ENCODE results near the gene GIMAP2. TPM values are rescaled to one million over a fixed set of nuclear protein-coding genes. Genes with fewer than 3 reads are reported as not detected.

The GIMAP2 gene
- total RNA-seq, 2 donors from 2014 or later, result 6.6 to 16.1 TPM

GRCh38 chr7:150648353-150649079 is 37.0 kb upstream of the GIMAP2 start:
- 55% methylated on average over 3 of the region's 3 CpGs for WGBS
- TF ChIP-seq POLR2AphosphoS5 (IDR thresholded peaks at IDR 0.05) (no peak), POLR2A (IDR thresholded peaks at IDR 0.05) (no peak)
- TF ChIP-seq, protein P1, sequence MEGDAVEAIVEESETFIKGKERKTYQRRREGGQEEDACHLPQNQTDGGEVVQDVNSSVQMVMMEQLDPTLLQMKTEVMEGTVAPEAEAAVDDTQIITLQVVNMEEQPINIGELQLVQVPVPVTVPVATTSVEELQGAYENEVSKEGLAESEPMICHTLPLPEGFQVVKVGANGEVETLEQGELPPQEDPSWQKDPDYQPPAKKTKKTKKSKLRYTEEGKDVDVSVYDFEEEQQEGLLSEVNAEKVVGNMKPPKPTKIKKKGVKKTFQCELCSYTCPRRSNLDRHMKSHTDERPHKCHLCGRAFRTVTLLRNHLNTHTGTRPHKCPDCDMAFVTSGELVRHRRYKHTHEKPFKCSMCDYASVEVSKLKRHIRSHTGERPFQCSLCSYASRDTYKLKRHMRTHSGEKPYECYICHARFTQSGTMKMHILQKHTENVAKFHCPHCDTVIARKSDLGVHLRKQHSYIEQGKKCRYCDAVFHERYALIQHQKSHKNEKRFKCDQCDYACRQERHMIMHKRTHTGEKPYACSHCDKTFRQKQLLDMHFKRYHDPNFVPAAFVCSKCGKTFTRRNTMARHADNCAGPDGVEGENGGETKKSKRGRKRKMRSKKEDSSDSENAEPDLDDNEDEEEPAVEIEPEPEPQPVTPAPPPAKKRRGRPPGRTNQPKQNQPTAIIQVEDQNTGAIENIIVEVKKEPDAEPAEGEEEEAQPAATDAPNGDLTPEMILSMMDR (IDR thresholded peaks at IDR 0.05), result no peak

DNA sequence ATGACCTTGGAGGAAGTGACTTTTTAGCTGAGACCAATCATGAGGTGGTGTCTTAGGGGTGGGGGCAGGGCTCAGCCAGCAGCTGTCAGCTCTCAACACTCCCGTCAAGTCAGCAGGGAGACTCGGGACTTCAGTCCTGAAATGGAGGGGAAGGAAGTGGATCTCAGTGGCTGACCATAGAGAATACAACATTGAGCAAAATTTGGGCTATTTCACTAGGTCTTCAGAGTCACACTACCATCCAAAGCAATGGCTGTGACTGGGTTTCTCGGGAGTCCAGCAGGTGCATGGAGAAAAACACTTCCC is 36.5 kb upstream of the GIMAP2 start:
- Histone ChIP-seq H3K36me3 (no peaks in the 10 kb centered on the region), H3K4me1 (replicated peaks) (no peaks in the 10 kb centered on the region), H3K27me3 (replicated peaks; ENCODE audit: insufficient read depth) (no peaks in the 10 kb centered on the region), H3K27ac (no peak overlapping the region), H3K4me3 (no peak overlapping the region), H3K9me3 (no peaks in the 10 kb centered on the region)
- TF ChIP-seq POLR2AphosphoS5 (IDR thresholded peaks at IDR 0.05) (no peak), POLR2A (IDR thresholded peaks at IDR 0.05) (no peak)
- TF ChIP-seq, protein P1 (IDR thresholded peaks at IDR 0.05), result no peak
- no peak for DNase-seq (ENCODE audit: low spot score)
- WGBS, result 61% methylated on average over 3 of the region's 3 CpGs
- intact Hi-C loops (cut with DNase I), result no loop called here

More at GRCh38 chr7:150648353-150649079, 37.0 kb upstream of the GIMAP2 start:
- Histone ChIP-seq H3K27ac (no peak overlapping the region), H3K27me3 (replicated peaks; ENCODE audit: insufficient read depth) (no peaks in the 10 kb centered on the region), H3K4me3 (no peak overlapping the region), H3K36me3 (no peaks in the 10 kb centered on the region), H3K4me1 (replicated peaks) (no peaks in the 10 kb centered on the region), H3K9me3 (no peaks in the 10 kb centered on the region)
- intact Hi-C loops (cut with DNase I), result no loop called here
- DNase-seq (ENCODE audit: low spot score), result no peak

GRCh38 chr7:150654692-150655091 is 30.8 kb upstream of the GIMAP2 start:
- DNase-seq (ENCODE audit: low spot score), result no peak
- no peaks in the 10 kb centered on the region for H3K4me1 ChIP-seq (replicated peaks)
- WGBS, result 74% methylated on average over 2 of the region's 2 CpGs
- H3K36me3 ChIP-seq, result no peaks in the 10 kb centered on the region
- H3K27me3 ChIP-seq (replicated peaks; ENCODE audit: insufficient read depth), result no peaks in the 10 kb centered on the region
- H3K4me3 ChIP-seq, result no peak overlapping the region
- TF ChIP-seq, protein P1 (IDR thresholded peaks at IDR 0.05), result no peak
- TF ChIP-seq POLR2AphosphoS5 (IDR thresholded peaks at IDR 0.05) (no peak), POLR2A (IDR thresholded peaks at IDR 0.05) (no peak)
- no peaks in the 10 kb centered on the region for H3K9me3 ChIP-seq
- H3K27ac ChIP-seq, result no peak overlapping the region
- intact Hi-C loops (cut with DNase I), result no loop called here

DNA sequence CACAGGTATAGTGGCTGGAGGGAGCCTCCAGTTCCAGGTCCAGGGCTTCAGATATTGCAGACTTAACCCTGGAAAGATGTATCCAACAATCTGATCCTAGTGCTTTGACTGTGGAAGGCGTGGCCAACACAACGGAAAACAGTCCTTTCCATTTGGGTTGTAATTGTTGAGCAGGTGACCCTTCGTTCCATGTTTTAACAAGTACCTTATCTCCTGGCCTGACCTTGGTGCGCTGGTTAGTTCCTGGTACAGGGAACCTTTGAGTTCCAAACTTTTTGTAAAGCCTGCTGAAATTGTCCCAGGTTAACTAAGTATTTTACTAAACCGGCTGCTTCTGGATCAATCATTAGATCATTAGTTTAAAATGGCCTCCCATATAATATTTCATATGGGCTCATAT is 29.5 kb upstream of the GIMAP2 start:
- no peaks in the 10 kb centered on the region for H3K36me3 ChIP-seq
- no peaks in the 10 kb centered on the region for H3K4me1 ChIP-seq (replicated peaks)
- no peak overlapping the region for H3K4me3 ChIP-seq
- no peaks in the 10 kb centered on the region for H3K9me3 ChIP-seq
- TF ChIP-seq POLR2A (IDR thresholded peaks at IDR 0.05) (no peak), POLR2AphosphoS5 (IDR thresholded peaks at IDR 0.05) (no peak)
- TF ChIP-seq, protein P1 (IDR thresholded peaks at IDR 0.05), result no peak
- intact Hi-C loops (cut with DNase I), result no loop called here
- H3K27me3 ChIP-seq (replicated peaks; ENCODE audit: insufficient read depth), result no peaks in the 10 kb centered on the region
- H3K27ac ChIP-seq, result no peak overlapping the region
- 86% methylated on average over 5 of the region's 5 CpGs for WGBS
- no peak for DNase-seq (ENCODE audit: low spot score)

DNA sequence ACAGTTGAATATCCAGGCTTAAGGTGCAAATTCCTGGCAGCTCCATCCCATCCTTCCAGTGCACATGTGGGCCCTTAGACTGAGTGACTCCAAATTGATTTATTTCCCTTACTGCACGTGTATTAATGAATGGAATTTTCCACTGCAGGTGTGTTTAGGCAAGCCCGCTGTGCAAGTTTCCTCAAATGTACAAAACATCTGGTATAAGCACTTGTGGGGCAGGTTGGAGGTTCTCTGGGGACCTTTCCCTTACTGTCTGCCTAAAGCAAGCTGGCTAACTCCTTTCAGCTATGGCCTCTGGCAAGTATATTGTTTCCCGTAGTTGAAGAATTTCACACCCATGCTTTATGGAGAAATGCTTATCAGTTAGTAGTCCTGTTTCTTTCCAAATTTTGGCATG is 28.0 kb upstream of the GIMAP2 start:
- Histone ChIP-seq H3K4me1 (replicated peaks) (no peaks in the 10 kb centered on the region), H3K27me3 (replicated peaks; ENCODE audit: insufficient read depth) (no peaks in the 10 kb centered on the region), H3K27ac (no peak overlapping the region), H3K4me3 (no peak overlapping the region), H3K36me3 (no peaks in the 10 kb centered on the region), H3K9me3 (no peaks in the 10 kb centered on the region)
- 70% methylated on average over 3 of the region's 3 CpGs for WGBS
- intact Hi-C loops (cut with DNase I), result no loop called here
- no peak for TF ChIP-seq POLR2A (IDR thresholded peaks at IDR 0.05)
- TF ChIP-seq POLR2AphosphoS5 (IDR thresholded peaks at IDR 0.05), result no peak
- TF ChIP-seq, protein P1 (IDR thresholded peaks at IDR 0.05), result no peak
- DNase-seq (ENCODE audit: low spot score), result no peak

All from prostate gland (tissue), 2 donors.